Measurements from ENCODE around the gene SPOUT1.
"Not testable (repeated sequence)": the region's sequence is repeated elsewhere in the genome, so short reads cannot be mapped to it uniquely, and the experiment has no call there.

SPOUT1 gene, protein sequence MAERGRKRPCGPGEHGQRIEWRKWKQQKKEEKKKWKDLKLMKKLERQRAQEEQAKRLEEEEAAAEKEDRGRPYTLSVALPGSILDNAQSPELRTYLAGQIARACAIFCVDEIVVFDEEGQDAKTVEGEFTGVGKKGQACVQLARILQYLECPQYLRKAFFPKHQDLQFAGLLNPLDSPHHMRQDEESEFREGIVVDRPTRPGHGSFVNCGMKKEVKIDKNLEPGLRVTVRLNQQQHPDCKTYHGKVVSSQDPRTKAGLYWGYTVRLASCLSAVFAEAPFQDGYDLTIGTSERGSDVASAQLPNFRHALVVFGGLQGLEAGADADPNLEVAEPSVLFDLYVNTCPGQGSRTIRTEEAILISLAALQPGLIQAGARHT

DNA sequence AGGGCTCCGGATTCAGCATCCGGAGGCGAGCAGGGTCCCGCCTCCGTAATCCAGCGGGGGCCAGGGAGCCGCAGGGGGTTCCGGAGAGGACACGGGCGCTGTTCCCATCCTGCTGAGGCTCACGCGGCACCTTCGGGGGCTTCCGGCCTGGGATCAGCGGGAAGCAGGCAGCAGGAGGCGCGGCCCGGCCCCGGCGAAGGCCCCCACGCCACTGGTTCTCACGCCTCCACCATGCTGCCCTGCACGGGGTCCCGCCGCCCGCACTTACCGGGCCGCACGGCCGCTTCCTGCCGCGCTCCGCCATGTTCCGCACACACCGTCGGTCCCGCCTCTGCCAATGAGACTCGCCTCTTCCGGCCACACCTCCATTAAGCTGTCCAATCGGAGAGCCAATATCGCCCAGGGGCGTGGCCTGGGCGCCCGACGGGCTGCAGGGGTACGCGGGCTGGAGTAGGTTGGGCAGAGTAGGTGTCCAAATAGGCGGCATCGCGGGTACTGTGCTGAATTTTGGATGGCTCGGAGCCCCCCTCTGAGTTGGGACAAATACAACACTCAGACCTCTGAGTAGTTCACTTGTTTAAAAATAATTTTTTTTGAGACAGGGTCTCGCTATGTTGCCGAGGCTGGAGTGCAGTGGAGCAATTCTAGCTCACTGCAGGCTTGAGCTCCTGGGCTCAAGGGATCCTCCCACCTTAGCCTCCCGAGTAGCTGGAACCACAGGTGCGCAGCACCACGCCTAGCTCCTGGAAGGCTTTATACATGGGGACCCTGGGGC, at the start of gene SPOUT1:
SPOUT1 (minus strand) TSS at position 318 of the 775 bp plus-strand sequence; CDS start at position 304, 14 bp downstream.
- DNase-seq (ENCODE audit: low spot score): peak; percentile 99
- TF ChIP-seq, protein P1, sequence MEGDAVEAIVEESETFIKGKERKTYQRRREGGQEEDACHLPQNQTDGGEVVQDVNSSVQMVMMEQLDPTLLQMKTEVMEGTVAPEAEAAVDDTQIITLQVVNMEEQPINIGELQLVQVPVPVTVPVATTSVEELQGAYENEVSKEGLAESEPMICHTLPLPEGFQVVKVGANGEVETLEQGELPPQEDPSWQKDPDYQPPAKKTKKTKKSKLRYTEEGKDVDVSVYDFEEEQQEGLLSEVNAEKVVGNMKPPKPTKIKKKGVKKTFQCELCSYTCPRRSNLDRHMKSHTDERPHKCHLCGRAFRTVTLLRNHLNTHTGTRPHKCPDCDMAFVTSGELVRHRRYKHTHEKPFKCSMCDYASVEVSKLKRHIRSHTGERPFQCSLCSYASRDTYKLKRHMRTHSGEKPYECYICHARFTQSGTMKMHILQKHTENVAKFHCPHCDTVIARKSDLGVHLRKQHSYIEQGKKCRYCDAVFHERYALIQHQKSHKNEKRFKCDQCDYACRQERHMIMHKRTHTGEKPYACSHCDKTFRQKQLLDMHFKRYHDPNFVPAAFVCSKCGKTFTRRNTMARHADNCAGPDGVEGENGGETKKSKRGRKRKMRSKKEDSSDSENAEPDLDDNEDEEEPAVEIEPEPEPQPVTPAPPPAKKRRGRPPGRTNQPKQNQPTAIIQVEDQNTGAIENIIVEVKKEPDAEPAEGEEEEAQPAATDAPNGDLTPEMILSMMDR (IDR thresholded peaks at IDR 0.05; ENCODE audit: borderline replicate concordance, control extremely low read depth, extremely low read depth, insufficient read depth, missing control alignments): no peak
- in situ Hi-C loops (cut with MboI; ENCODE audit: low sequenced_read_pairs, unreplicated experiment): no loop called here

DNA sequence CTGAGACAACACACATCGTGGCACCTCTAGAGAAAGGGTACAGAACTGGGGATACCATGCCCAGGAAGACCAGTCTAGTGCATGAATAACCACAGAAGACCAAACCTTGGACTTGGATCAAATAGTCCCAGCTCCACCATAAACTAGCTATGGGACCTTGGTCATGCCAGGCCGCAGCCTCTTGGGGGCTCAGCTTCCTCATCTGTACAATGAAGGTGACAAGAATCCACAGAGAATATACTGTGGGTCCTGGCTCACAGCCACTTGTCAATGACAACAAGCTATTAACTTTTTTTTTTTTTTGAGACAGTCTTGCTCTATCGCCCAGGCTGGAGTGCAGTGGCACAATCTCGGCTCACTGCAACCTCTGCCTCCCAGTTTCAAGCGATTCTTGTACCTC, 48.3 kb upstream of the SPOUT1 start:
- peak; percentile 9 for DNase-seq (ENCODE audit: low spot score)
- in situ Hi-C loops (cut with MboI; ENCODE audit: low sequenced_read_pairs, unreplicated experiment): no loop called here
- TF ChIP-seq, protein P1 (IDR thresholded peaks at IDR 0.05; ENCODE audit: borderline replicate concordance, control extremely low read depth, extremely low read depth, insufficient read depth, missing control alignments): no peak

DNA sequence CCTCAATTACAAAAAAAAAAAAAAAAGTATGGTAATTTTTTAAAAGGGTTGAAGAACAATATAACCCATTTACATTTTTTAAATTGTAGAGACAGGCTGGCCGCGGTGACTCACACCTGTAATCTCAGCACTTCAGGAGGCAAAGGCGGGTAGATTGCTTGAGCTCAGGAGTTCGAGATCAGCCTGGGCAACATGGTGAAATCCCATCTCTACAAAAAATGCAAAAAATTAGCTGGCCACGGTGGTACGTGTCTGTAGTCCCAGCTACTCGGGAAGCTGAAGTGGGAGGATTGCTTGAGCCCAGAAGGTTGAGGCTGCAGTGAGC, 41.3 kb upstream of the SPOUT1 start:
- in situ Hi-C loops (cut with MboI; ENCODE audit: low sequenced_read_pairs, unreplicated experiment); DNase-seq (ENCODE audit: low spot score): not testable (repeated sequence)

DNA sequence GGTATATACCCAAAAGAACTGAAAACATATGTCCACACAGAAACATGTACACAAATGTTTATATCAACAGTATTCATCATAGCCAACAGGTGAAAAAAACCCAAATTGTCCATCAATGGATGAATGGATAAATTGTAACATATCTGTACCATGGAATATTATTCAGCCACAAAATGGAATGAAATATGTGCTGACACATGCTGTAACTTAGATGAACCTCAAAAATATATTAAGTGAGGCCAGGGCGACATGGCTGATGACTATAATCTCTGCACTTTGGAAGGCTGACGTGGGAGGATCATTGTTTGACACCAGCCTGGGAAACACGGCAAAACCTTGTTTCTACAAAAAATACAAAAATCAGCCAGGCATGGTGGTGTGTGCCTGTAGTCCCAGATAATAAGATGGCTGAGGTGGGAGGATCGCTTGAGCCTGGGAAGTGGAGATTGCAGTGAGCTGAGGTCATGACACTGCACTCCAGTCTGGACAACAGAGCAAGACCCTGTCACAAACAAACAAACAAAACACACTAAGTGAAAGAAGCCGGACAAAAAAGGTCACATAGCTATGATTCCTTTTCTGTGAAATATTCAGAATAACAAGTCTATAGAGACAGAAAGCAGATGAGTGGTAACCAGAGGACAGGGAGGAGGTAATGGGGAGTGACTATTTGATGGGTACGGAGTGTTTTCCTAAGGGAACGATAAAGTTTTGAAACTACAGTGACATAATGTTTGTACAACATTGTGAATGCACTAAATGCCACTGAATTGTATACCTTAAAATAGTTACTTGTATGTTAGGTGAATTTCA, 40.7 kb upstream of the SPOUT1 start:
- in situ Hi-C loops (cut with MboI; ENCODE audit: low sequenced_read_pairs, unreplicated experiment): no loop called here
- DNase-seq (ENCODE audit: low spot score): no peak
- TF ChIP-seq, protein P1 (IDR thresholded peaks at IDR 0.05; ENCODE audit: borderline replicate concordance, control extremely low read depth, extremely low read depth, insufficient read depth, missing control alignments): no peak

DNA sequence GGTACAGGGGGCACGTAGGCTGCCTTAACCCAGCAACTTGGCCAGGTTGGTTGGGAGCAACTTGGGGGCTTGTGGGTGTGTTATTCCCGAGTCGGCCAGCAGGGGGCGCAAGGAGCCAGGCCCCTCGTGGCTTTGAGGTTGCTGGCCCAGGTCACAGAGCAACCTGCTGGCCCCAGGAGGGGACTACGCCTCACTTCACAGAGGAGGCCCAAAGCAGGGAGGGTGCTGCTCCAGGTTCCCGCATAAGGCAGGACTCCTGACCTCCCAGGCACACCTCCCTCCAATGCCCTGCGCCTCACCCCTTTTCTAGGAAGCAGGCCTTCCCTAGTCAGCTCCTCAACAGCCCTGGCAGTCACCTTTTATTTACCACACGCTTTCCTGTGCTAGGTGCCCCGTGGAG, 34.1 kb upstream of the SPOUT1 start:
- TF ChIP-seq, protein P1 (IDR thresholded peaks at IDR 0.05; ENCODE audit: borderline replicate concordance, control extremely low read depth, extremely low read depth, insufficient read depth, missing control alignments): peak; percentile 96
- in situ Hi-C loops (cut with MboI; ENCODE audit: low sequenced_read_pairs, unreplicated experiment): loop anchor here (10.0 kb wide), 1 partner anchor 61 kb away; the partner anchor contains the start of gene PHYHD1
- peak; percentile 89 for DNase-seq (ENCODE audit: low spot score)

DNA sequence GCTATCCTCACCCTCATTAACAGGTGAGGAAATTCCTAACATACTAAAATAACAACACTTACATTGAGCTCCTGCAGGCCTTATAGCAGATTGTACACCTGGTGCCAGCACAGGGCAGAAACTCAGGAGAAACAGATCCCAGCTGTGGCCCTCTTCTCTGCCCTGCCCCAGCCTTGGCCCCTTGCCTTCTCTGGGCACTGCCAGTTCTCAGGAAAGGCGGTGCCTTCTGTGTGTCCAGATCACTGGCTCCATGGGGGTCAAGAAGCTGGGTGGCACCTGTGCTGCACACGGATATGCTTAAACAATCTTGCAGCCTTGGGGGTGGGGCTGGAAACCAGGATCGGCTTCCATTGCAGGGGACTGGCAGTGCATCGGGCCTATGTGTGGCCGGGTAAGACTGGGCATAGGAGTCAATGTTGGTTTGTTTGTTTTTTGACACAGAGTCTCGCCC, 32.8 kb upstream of the SPOUT1 start:
- in situ Hi-C loops (cut with MboI; ENCODE audit: low sequenced_read_pairs, unreplicated experiment): loop anchor here (10.0 kb wide), 1 partner anchor 62 kb away; the partner anchor contains the start of gene PHYHD1
- no peak for DNase-seq (ENCODE audit: low spot score)
- TF ChIP-seq, protein P1 (IDR thresholded peaks at IDR 0.05; ENCODE audit: borderline replicate concordance, control extremely low read depth, extremely low read depth, insufficient read depth, missing control alignments): no peak
